HG03097 (cell line): Measurements from ENCODE around the gene CITED1.

ENCODE experiments used
- ATAC-seq: cut with Tn5 transposase; IDR thresholded peaks from one replicate; pipeline ENCODE4 v1.9.1; 2021; ENCODE audit not compliant: unreplicated experiment, low FRiP score

CITED1 gene

DNA sequence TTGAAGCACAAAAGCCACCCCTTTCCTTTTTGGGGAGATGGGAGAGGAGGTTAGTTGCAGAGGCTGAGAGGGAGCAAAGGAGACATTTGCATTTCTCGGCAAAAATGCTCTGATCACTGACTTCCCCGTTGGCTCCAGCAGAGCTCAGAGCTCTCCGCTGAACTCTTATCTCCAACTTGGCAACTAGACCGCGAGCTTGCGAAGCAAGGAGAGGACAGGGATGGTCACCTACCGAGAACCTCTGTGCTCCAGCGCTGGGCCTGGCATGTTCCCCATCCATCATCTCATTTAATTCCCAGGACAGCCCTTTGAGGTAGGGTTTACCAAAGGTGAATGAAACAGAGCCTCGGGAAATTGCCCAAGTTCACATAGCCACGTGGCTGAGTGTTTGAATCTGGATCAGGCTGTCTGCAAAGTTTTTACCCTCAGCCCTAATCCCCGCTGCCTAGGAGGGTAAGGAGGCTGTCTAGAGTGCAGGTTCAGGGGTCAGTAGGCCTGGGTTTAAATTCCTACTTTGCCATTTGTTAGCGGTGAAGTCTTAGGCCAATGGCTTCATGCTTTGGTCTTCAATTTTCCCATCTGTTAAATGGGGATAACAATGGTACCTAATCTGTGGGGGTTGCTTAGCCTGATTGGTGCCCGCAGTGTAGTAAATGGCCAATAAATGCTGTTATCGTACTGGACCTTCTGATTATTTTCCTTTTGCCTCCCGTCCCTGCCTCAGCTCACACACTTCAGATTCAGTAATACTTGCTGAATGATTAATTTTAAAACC is 3.8 kb upstream of the CITED1 start:
- ATAC-seq = no peak

DNA sequence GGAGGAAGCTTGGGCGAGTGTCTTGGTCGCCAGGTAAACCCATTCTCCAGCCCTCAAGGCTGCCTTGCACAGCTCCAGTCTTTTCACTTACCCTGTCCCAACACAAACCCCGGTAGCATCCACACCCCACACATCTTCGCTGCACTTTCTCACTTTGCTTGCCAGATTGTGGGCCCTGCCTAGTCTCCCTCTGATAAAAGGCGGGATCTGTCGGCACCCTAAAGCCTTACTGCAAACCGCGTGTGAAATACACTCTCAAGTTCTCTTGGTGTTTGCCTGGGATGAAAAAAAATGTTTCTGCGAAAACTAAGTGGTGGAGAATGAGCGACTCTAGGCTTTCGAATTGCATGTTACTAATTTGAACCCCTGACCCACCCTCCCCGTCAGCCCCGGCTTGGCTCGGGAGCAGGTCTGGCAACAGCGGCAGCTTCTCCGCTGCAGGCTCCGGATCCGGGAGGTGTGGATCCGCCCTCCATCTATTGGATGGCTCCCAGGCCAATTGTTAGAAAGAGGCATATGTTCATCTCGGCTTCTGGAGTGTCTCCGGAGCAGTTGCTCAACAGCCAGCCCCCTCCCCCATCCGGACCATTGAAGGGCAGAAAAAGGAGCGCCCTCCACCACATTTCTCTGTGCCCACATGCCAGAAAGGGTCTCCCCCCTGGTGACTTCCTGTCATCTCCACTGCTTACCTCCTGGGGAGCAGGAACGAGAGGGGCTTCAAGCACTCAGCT is 3.0 kb upstream of the CITED1 start:
- ATAC-seq = no peak

DNA sequence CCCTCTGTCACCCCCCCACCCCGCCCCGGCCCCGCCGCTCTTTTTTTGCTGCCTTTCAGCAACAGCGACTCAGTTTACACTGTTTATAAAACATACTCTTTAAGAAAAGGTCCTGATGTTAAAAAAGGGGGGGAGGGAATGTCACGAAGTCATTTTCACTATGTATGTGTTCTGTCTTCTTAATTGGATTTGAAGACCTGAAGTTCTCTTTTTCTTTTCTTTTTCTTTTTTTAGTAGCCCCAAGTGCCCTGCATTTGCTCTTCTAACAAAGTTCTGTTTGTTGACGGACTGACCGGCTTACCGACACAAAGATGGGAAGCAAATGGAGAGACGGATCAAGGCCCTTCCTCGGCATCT is 2.5 kb upstream of the CITED1 start:
- no peak for ATAC-seq

DNA sequence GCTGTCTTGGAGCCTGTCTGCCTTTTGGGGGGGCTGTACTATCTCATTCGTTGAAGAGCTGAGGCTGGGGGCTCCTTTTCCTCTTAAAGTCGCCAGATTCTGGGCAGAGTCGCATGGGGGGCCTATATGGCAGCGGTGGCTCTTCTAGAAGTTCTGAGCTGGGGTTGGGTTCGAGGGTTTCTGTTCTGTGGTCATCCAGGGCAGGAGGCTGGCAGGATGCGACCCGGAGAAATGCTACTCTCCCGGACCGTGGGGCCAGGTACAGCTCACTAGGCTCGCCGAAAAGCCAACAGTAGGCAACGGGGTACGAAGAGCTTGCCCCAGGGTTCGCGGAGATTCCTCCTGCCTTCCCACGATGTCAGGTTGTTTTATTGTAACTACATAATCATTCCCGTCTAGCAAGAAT is 1.9 kb upstream of the CITED1 start:
- no peak for ATAC-seq

DNA sequence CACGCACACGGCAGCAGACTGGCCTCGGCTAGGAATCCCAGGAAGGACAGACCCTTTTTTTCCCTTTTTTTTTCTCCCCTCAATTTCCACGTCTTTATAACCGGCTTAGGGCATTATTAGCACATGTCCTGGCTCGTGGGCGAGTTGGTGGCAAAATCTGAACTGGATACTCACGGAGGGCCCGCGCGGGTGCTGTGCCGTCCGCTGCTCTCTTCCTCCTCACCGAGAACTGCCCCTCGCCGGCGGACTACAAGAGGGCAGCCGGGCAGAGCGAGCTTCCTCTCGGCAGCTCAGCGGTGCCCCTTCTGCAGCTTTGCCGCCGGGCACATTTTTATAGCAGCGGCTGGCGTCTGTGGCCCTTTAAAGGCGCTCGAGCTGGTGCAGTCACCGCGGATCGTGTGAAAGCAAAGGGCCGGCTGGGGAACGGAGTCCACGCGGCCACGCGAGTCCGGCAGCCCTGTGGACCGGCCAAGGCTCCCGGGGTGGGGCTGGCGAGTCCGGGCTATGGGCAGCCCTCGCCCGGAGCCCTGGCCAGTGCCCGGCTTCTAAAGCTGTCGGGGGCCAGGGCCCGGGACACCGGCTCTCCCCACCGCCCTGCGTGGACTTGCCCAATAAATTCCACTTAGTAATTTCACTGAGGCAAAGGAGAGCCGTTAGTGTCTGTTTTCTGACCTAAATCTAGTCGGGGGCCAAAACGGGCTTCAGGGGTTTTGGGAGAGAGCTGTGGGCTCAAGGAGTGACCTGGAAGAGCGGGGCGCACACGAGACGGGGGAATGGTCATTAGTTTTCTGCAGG is 1.3 kb upstream of the CITED1 start:
- peak; percentile 67 for ATAC-seq

DNA sequence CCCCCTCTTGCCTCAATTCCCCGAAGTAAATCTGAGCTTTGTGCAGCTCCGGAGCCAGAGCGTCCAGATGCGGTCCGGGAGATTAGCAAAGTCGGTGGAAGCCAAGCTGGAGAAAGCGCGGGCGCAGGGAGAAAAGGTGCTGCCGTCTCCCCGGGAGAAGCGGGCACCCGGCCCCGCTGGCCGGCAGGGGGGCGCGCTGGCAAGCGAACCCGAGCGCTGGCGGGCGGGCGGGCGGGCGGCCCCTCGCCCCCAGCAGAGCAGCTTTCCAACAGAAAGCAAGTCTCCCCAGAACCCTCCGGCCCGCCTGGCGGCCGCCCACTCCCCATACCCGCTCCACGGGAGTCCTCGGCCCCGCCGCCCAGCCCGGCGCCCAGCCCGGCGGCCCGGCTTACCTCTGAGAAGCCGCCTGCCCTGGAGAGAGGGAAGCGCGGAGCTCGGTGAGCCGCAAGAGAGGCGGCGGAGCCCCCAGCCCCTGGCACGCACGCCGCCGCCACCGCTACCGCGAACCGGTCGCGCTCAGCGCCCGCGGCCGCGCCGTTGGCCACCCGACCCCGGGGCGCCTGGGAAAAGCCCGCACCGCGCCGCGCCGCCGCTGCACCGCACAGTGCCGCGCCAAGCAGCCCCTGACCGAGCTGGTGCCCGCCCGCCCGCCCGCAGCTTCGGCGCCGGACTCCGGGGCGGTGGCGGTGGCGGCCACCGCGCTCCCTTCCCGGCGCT is 529 bp upstream of the CITED1 start:
- ATAC-seq = no peak

DNA sequence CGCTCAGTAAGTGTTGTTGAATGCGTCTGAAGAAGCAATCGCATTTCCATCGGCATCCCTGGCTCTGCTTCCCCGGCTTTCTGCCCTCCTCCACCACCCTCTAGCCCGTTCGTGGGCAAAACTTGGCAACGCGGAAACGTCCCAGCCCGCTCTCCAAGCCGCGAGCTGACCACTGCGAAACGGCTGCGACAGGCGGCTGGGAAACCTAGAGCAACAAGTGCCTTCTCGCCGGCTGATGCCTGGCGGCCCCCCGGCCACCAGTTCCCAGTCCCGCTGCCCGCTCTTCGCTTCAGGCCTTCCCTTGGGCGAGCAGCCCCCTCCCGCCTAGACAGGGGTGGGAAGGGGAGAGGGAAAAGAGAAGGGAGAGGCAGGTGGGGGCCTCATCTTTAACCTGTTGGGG is 837 bp downstream of the CITED1 start:
- no peak for ATAC-seq

DNA sequence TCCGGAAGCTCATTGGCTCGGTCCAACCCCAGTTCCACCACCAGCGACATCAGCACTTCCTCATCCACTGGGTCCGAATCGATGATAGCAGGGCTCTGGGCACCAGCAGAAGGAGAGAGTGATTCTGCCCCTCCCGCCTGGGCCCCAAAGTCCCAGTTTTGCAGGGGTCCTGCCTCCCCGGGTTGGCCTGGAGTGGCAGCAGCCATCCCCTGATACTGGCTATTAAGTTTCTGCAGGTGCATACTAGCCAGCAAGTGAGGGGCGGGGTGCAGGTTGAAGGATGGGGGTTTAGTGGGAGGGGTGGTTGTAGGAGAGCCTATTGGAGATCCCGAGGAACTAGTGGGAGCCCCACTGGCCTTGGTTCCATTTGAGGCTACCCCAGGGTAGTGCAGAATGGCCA is 3.9 kb downstream of the CITED1 start:
- ATAC-seq = no peak

DNA sequence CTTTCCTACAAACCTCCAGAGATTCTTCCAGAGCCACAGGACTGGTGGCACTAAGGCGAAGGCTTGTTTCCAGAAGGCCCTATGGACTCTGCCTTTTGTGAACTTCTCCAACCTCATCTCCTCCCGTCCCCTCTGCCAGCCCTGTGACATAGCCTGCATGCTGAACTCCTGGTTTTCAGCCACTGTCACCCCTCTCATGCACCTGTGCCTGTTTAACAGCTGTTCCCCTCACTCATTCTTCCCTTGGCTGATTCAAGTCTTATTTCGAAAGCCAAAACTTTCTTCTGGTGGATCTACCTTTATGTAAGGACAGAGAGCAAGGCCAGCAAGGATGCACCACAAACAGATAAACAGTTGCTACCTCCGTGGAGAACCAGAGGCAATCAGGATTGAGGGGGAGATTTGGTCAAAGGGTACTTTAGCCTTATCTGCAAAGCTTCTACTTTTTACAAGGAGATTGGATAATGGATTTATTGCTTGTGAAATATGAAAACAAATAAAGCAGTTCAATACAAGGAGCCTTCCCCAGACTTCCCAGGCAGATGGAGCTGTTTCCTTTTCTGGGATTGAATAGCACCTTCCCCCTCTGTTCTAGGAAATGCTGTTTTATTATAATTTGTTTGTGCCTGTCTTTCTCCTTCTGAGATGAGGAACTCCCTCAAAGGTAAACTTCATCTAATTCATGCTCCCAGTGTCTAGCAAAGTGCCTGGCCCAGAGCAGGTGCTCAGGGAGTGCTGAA is 5.7 kb downstream of the CITED1 start:
- ATAC-seq = no peak

DNA sequence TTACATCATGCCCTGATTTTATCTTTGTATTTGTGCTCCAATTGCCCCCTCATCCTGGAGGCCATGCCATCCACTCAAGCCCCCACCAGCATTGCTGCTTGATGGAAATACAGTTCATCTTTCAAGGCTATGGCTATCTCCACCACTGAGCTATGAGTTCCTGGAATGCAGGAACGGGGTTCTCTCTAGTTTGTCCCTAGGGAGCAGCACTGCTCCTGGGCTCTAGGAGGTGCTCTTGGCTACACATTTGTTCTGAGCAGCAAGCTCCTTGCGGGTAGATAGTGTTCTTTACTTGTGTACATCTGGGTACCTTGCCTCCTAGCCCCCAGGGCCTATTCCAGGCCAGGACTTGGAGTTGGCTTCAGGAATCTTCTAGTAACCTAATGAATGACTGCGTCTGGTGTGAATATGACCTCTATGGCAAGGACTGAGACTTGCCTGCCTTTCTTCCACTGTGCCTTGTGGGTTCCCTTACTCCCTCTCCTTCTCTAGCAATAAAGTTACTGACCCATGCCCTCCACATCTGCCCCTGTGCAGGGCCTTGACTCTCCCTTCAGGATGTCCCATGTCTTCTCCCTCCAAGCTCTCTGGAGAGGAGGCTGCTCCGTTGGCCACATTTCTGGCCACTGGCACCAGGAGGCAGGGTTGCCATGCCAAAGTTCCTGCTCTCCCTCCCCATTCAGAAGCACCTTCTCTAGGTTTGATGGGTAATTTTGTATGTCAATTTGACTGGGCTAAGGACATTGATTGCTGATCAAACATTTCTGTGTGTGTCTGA is 7.6 kb downstream of the CITED1 start:
- ATAC-seq = no peak

DNA sequence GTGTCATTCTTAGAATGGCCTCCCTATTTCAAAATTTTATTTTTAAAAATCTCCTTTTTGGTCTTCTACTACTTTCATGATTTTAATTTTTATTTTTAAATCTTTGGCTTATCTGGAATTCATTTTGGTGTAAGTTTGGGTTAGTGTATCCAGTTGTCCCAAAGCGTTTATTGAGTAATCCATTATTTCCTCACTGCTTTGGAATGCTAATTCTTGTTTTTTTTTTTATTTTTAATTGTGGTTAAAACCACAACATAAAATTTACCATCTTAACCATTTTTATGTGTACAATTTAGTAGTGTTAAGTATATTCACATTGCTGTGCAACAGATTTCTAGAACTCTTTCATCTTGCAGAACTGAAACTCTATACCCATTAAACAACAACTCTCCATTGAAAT is 8.7 kb downstream of the CITED1 start:
- ATAC-seq = no peak

DNA sequence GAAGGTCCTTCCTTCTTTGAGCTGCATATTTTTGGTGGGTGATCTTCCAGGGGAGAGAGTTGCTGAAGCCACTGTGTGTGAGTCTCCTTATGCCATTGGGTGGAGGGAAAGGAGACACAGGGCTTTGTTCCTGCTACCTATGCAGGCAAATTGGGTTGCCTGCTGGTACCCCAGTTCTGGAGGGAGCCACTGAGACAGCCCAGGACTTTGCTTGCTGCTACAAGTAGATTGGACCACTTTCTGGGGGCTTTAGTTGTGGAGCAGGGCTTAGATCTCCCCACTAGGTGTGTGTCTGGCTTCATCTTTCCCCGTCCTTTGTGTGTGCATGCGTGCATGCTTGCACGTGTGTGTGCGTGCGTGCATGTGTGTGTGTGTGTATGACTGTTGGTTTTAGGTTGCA is 10.0 kb downstream of the CITED1 start:
- ATAC-seq = no peak

DNA sequence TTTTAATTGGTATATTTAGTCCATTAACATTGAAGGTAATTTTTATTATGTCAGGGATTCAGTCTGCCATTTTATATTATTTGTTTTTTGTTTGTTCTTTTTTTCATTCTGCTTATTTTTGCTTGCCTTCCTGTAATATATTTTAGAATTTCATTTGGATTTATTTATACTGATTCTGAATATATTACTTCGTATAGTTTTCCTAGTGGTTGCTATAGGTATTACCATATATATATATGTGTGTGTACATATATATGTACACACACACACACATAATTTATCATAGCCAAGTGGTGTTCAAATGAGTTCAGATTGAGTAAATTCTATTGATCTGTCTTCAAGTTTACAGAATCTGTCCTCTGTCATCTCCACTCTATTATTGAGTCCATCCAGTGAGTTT is 11.2 kb downstream of the CITED1 start:
- ATAC-seq = no peak

DNA sequence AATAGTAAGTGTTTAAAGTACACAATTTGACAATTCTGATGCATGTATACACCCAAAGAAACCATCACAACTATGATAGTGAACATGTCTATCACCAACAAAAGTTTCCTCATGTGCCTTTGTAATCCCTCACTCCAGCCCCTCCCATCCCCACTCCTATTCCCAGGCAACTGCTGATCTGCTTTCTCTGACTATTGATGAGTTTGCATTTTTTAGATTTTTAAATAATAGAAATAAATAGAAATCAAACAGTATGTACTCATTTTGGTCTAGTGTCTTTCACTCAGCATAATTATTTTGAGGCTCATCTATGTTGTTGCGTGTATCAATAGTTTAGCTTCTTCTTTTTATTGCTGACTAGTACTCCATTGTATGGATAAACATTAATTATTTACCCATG is 23.4 kb downstream of the CITED1 start:
- ATAC-seq = no peak

DNA sequence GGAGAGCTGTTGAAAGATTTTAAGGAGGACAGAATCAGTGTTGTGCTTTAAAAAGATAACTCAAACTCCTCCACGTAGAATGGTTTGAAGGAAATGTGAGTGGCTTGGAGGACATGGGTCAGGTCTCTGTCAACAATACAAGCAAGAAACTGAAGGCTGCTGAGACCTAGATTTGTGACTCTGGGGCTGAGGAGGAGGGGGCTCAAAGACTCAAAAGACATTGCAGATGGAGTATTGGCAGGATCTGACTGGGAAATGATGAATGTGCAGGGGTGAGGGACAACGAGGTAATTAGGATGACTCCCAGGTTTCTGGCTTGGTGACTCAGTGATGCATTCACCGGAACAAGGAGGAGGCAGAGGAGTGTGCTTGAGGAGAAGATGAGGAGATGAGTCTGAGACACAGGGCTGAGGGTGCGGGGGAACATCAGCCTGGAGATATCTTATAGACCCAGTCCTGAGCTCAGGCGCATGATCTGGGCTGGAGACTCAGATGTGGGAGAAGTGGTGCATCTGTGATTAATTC is 25.3 kb downstream of the CITED1 start:
- no peak for ATAC-seq

DNA sequence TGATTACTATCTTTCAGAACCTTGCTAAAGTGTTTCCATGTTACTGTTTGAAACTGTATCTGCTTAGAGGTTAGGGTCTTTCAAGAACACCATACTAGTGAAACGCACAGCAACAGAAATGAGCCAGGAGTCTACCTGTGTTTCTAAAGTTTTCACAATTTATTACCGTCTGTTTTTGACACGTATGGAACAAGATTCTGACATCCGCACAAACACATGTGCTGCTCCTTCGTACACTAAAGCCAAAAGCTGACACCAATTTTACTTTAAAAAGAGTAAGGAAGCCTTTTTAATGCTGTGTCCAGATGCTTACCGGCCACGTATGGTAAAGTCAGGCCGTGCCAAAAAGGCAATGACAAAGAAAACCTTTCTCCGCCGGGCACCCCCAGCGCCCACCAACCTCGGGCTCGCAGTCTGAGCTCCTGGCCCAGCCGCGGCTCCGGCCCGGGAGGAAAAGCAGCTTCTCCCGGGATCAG is 29.2 kb downstream of the CITED1 start:
- ATAC-seq = peak; percentile 11

DNA sequence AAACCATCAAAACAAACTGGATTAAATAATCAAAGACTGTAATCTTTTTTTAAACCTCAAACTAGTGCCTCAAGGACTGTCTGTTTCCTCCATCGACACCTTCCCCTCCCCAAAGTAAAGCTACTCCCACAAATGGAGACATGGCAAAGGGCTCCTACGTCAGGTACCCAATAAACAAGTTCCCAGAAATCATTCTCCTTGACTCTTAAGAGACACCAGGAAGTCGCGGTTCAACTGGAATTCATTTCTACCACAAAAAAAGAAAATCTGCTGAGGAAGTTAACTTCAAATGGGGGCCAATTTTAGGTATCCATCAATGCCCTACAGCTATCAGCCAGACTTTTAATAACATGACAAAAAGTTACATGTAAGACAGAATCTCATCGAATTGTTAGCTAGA is 31.2 kb downstream of the CITED1 start:
- ATAC-seq = no peak

DNA sequence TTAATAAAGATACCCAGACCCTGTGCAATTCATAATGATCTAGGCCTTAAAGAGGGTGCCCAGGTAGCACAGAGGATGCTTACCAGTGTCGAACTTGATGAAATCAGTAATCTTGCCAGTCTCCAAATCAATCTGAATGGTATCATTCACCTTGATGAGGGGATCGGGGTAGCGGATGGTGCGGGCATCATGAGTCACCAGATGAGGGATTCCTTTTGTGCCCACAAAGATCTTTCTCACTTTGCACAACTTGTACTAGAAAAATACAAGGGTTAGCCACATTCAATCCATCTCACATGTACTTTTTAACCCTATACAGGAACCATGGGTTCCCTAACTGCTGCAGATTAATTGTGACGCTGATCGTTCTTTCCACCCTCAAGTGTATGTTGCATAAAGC is 32.0 kb downstream of the CITED1 start:
- ATAC-seq = no peak

DNA sequence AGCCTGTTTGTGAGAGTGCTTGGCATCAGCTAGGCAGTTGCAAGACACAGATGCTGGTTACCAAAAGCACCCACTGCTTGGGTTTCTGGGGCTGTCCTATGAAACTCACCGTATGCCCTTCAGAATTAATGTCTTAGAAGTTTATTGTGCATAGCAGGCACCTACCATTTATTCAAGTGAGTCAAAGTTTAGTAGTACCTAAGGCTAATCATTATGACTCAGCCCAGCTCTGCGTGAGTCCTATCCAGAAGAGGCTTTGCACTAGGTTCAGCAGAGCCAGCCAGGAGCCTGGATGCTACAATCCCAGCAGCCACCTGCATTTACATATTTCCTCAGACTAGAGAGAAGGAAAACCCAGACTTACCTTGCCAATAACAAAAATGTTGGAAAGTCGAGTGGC is 32.8 kb downstream of the CITED1 start:
- no peak for ATAC-seq
